Measurements from ENCODE around the gene PRKAR2B.

Gene PRKAR2B

GRCh38 chr7:107161415-107161814 lies 116.9 kb downstream of the PRKAR2B start:
- 60% methylated on average over 1 of the region's 3 CpGs for WGBS (ENCODE audit: insufficient coverage)
- H3K4me1 ChIP-seq (ENCODE audit: control extremely low read depth in 1 of 4, control insufficient read depth in 4 of 4, insufficient read depth in 4 of 4, low read length in 3 of 4) = no peaks in the 10 kb centered on the region
- CTCF ChIA-PET = interaction anchor here (0.8 to 1.9 kb wide), 3 partner anchors 9 to 214 kb away, joined by 3 to 8 read pairs (median 5); no protein-coding TSS in a partner anchor
- H3K27ac ChIP-seq (ENCODE audit: insufficient read depth in 1 of 2, low read depth in 1 of 2, low read length in 2 of 2, poor library complexity in 1 of 2, severe bottlenecking in 2 of 2) = no peak overlapping the region
- H3K36me3 ChIP-seq (ENCODE audit: control insufficient read depth in 4 of 4, insufficient read depth in 4 of 4, low read length in 3 of 4) = peaks cover 0 to 2% (median 0%) of the 10 kb centered on the region in 4 experiments
- no peaks in the 10 kb centered on the region for H3K27me3 ChIP-seq (replicated peaks in 2 of 5; ENCODE audit: control insufficient read depth in 4 of 5, insufficient read depth in 5 of 5, low read length in 4 of 5)
- no peak overlapping the region for H3K4me3 ChIP-seq (ENCODE audit: control insufficient read depth in 1 of 7, extremely low read depth in 1 of 7, insufficient read depth in 4 of 7, low read depth in 2 of 7, low read length in 6 of 7)
- no peak for DNase-seq
- POLR2A ChIA-PET = no interaction called here
- no peaks in the 10 kb centered on the region for H3K9me3 ChIP-seq (ENCODE audit: control extremely low read depth in 1 of 5, control insufficient read depth in 4 of 5, insufficient read depth in 2 of 5, low read depth in 1 of 5, low read length in 4 of 5)

GRCh38 chr7:107162475-107162874 lies 118.0 kb downstream of the PRKAR2B start:
- no peak overlapping the region for H3K4me3 ChIP-seq (ENCODE audit: control insufficient read depth in 1 of 7, extremely low read depth in 1 of 7, insufficient read depth in 4 of 7, low read depth in 2 of 7, low read length in 6 of 7)
- 80% methylated on average over 2 of the region's 5 CpGs for WGBS (ENCODE audit: insufficient coverage)
- H3K27ac ChIP-seq (ENCODE audit: insufficient read depth in 1 of 2, low read depth in 1 of 2, low read length in 2 of 2, poor library complexity in 1 of 2, severe bottlenecking in 2 of 2) = no peak overlapping the region
- H3K36me3 ChIP-seq (ENCODE audit: control insufficient read depth in 4 of 4, insufficient read depth in 4 of 4, low read length in 3 of 4) = peaks cover 0 to 2% (median 0%) of the 10 kb centered on the region in 4 experiments
- no peaks in the 10 kb centered on the region for H3K27me3 ChIP-seq (replicated peaks in 2 of 5; ENCODE audit: control insufficient read depth in 4 of 5, insufficient read depth in 5 of 5, low read length in 4 of 5)
- DNase-seq = no peak
- ChIA-PET CTCF (interaction anchor here (1.0 to 1.9 kb wide), 3 partner anchors 10 to 15 kb away, joined by 3 to 8 read pairs (median 5); no protein-coding TSS in a partner anchor), POLR2A (no interaction called here)
- H3K4me1 ChIP-seq (ENCODE audit: control extremely low read depth in 1 of 4, control insufficient read depth in 4 of 4, insufficient read depth in 4 of 4, low read length in 3 of 4) = peaks cover 0 to 8% (median 3%) of the 10 kb centered on the region in 4 experiments
- no peaks in the 10 kb centered on the region for H3K9me3 ChIP-seq (ENCODE audit: control extremely low read depth in 1 of 5, control insufficient read depth in 4 of 5, insufficient read depth in 2 of 5, low read depth in 1 of 5, low read length in 4 of 5)

DNA sequence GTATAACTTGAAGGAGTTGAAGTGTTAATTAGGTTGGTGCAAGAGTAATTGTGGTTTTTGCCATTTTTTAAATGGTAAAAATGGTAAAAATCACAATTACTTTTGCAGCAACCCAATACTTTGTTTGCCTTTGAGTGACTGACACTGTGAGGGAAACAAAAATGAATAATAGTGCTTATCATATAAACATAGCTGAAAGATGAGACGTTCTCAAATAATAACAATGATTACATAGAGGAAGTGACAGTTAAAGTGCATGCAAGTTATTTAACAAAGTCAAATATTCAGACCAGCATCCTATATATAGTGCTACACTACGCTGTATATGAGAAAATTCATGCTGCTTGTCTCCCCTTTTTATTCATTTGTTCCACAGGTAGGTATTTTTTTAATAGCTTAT lies 119.6 kb downstream of the PRKAR2B start:
- peaks cover 0 to 2% (median 0%) of the 10 kb centered on the region in 4 experiments for H3K36me3 ChIP-seq (ENCODE audit: control insufficient read depth in 4 of 4, insufficient read depth in 4 of 4, low read length in 3 of 4)
- no peak overlapping the region for H3K4me3 ChIP-seq (ENCODE audit: control insufficient read depth in 1 of 7, extremely low read depth in 1 of 7, insufficient read depth in 4 of 7, low read depth in 2 of 7, low read length in 6 of 7)
- no CpG with 5 or more reads among the region's 2 CpGs for WGBS (ENCODE audit: insufficient coverage)
- no peaks in the 10 kb centered on the region for H3K27me3 ChIP-seq (replicated peaks in 2 of 5; ENCODE audit: control insufficient read depth in 4 of 5, insufficient read depth in 5 of 5, low read length in 4 of 5)
- H3K27ac ChIP-seq (ENCODE audit: insufficient read depth in 1 of 2, low read depth in 1 of 2, low read length in 2 of 2, poor library complexity in 1 of 2, severe bottlenecking in 2 of 2) = no peak overlapping the region
- CTCF ChIA-PET = interaction anchor here (0.7 to 1.2 kb wide), 4 partner anchors 11 to 328 kb away, joined by 3 to 4 read pairs (median 3); no protein-coding TSS in a partner anchor
- DNase-seq = no peak
- no peaks in the 10 kb centered on the region for H3K9me3 ChIP-seq (ENCODE audit: control extremely low read depth in 1 of 5, control insufficient read depth in 4 of 5, insufficient read depth in 2 of 5, low read depth in 1 of 5, low read length in 4 of 5)
- peaks cover 6 to 14% (median 8%) of the 10 kb centered on the region in 4 experiments for H3K4me1 ChIP-seq (ENCODE audit: control extremely low read depth in 1 of 4, control insufficient read depth in 4 of 4, insufficient read depth in 4 of 4, low read length in 3 of 4)
- POLR2A ChIA-PET = no interaction called here

GRCh38 chr7:107165341-107165740 lies 120.8 kb downstream of the PRKAR2B start:
- H3K36me3 ChIP-seq (ENCODE audit: control insufficient read depth in 4 of 4, insufficient read depth in 4 of 4, low read length in 3 of 4) = no peaks in the 10 kb centered on the region
- ChIA-PET POLR2A (no interaction called here), CTCF (interaction anchor here (1.0 to 1.1 kb wide), 2 partner anchors 12 to 218 kb away, joined by 3 to 5 read pairs; no protein-coding TSS in a partner anchor)
- 67% methylated on average over 1 of the region's 3 CpGs for WGBS (ENCODE audit: insufficient coverage)
- peaks cover 7 to 14% (median 12%) of the 10 kb centered on the region in 4 experiments for H3K4me1 ChIP-seq (ENCODE audit: control extremely low read depth in 1 of 4, control insufficient read depth in 4 of 4, insufficient read depth in 4 of 4, low read length in 3 of 4)
- no peaks in the 10 kb centered on the region for H3K27me3 ChIP-seq (replicated peaks in 2 of 5; ENCODE audit: control insufficient read depth in 4 of 5, insufficient read depth in 5 of 5, low read length in 4 of 5)
- no peaks in the 10 kb centered on the region for H3K9me3 ChIP-seq (ENCODE audit: control extremely low read depth in 1 of 5, control insufficient read depth in 4 of 5, insufficient read depth in 2 of 5, low read depth in 1 of 5, low read length in 4 of 5)
- no peak for DNase-seq
- H3K4me3 ChIP-seq (ENCODE audit: control insufficient read depth in 1 of 7, extremely low read depth in 1 of 7, insufficient read depth in 4 of 7, low read depth in 2 of 7, low read length in 6 of 7) = no peak overlapping the region
- no peak overlapping the region for H3K27ac ChIP-seq (ENCODE audit: insufficient read depth in 1 of 2, low read depth in 1 of 2, low read length in 2 of 2, poor library complexity in 1 of 2, severe bottlenecking in 2 of 2)

DNA sequence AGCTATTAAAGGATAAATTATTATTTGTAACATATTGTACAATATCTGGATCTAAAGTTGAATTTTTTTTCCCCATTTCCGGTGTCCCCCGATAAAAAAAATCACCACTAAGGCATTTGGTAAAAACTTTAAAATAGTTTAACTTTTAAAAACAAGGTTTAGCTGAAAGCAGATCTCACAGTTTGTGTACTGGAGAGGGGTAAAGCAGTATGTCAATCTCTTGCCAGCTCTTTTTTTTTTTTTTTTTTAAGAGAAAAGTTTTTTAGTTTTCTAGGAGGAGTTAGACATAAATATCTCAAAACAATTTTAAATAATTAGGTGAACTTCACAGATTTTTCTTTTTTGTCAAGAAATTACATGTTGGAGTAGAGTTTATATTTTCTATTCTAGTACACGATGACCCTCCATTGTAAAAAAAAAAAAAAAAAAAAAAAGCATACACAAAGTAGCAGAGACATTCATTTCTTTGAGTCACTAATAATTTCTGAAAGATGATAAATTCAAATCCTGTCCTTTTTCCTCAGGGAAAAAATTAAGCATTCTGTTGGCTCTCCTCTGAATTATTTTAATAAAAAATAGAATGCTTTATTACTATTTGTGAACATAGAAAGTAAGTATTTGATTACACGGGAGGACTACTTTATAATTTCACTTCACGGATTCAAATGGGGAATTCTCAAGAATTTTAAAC lies 122.4 kb downstream of the PRKAR2B start:
- peaks cover 0 to 4% (median 2%) of the 10 kb centered on the region in 4 experiments for H3K36me3 ChIP-seq (ENCODE audit: control insufficient read depth in 4 of 4, insufficient read depth in 4 of 4, low read length in 3 of 4)
- peaks cover 14 to 20% (median 14%) of the 10 kb centered on the region in 4 experiments for H3K4me1 ChIP-seq (ENCODE audit: control extremely low read depth in 1 of 4, control insufficient read depth in 4 of 4, insufficient read depth in 4 of 4, low read length in 3 of 4)
- 80% methylated on average over 1 of the region's 5 CpGs for WGBS (ENCODE audit: insufficient coverage)
- no peak for DNase-seq
- H3K9me3 ChIP-seq (ENCODE audit: control extremely low read depth in 1 of 5, control insufficient read depth in 4 of 5, insufficient read depth in 2 of 5, low read depth in 1 of 5, low read length in 4 of 5) = no peaks in the 10 kb centered on the region
- H3K27ac ChIP-seq (ENCODE audit: insufficient read depth in 1 of 2, low read depth in 1 of 2, low read length in 2 of 2, poor library complexity in 1 of 2, severe bottlenecking in 2 of 2) = peak overlapping the region; percentile 97 to 99
- H3K4me3 ChIP-seq (ENCODE audit: control insufficient read depth in 1 of 7, extremely low read depth in 1 of 7, insufficient read depth in 4 of 7, low read depth in 2 of 7, low read length in 6 of 7) = peak overlapping the region in 6 of 7 experiments; percentile 82 to 94 (median 83)
- POLR2A ChIA-PET = no interaction called here
- H3K27me3 ChIP-seq (replicated peaks in 2 of 5; ENCODE audit: control insufficient read depth in 4 of 5, insufficient read depth in 5 of 5, low read length in 4 of 5) = no peaks in the 10 kb centered on the region
- CTCF ChIA-PET = interaction anchor here (0.6 to 2.8 kb wide), 5 partner anchors 10 to 221 kb away, joined by 3 to 16 read pairs (median 4); no protein-coding TSS in a partner anchor

GRCh38 chr7:107167483-107168232 lies 123.2 kb downstream of the PRKAR2B start:
- H3K27me3 ChIP-seq (replicated peaks in 2 of 5; ENCODE audit: control insufficient read depth in 4 of 5, insufficient read depth in 5 of 5, low read length in 4 of 5) = no peaks in the 10 kb centered on the region
- peak overlapping the region; percentile 97 to 99 for H3K27ac ChIP-seq (ENCODE audit: insufficient read depth in 1 of 2, low read depth in 1 of 2, low read length in 2 of 2, poor library complexity in 1 of 2, severe bottlenecking in 2 of 2)
- POLR2A ChIA-PET = interaction anchor here (0.6 to 1.4 kb wide), 3 partner anchors 10 to 883 kb away, joined by 3 to 5 read pairs (median 4); partner anchors contain the start of gene NAMPT
- no peaks in the 10 kb centered on the region for H3K9me3 ChIP-seq (ENCODE audit: control extremely low read depth in 1 of 5, control insufficient read depth in 4 of 5, insufficient read depth in 2 of 5, low read depth in 1 of 5, low read length in 4 of 5)
- peak overlapping the region; percentile 59 to 94 (median 83) for H3K4me3 ChIP-seq (ENCODE audit: control insufficient read depth in 1 of 7, extremely low read depth in 1 of 7, insufficient read depth in 4 of 7, low read depth in 2 of 7, low read length in 6 of 7)
- peaks cover 14 to 20% (median 14%) of the 10 kb centered on the region in 4 experiments for H3K4me1 ChIP-seq (ENCODE audit: control extremely low read depth in 1 of 4, control insufficient read depth in 4 of 4, insufficient read depth in 4 of 4, low read length in 3 of 4)
- WGBS (ENCODE audit: insufficient coverage) = 2% methylated on average over 10 of the region's 15 CpGs
- peak; percentile 80 to 85 (median 82) for DNase-seq
- CTCF ChIA-PET = interaction anchor here (0.6 to 2.8 kb wide), 10 partner anchors 11 to 222 kb away, joined by 3 to 16 read pairs (median 4); no protein-coding TSS in a partner anchor
- peaks cover 0 to 4% (median 2%) of the 10 kb centered on the region in 4 experiments for H3K36me3 ChIP-seq (ENCODE audit: control insufficient read depth in 4 of 4, insufficient read depth in 4 of 4, low read length in 3 of 4)
